COLO668 (cell line): ENCODE data around the gene HTR7.
"Not testable (repeated sequence)": the region's sequence is repeated elsewhere in the genome, so short reads cannot be mapped to it uniquely, and the experiment has no call there.

Source experiments
- DNase-seq: peaks from one replicate; lab custom pipeline; 2025; ENCODE audit not compliant: unreplicated experiment; lab: John Stamatoyannopoulos, UW

Gene HTR7

GRCh38 chr10:90859321-90859751, 1.5 kb upstream of the HTR7 start:
- DNase-seq = no peak

GRCh38 chr10:90858461-90858968, 676 bp upstream of the HTR7 start:
- DNase-seq = no peak

GRCh38 chr10:90856964-90857634, 740 bp downstream of the HTR7 start:
- DNase-seq = no peak

GRCh38 chr10:90856261-90856660, 1.6 kb downstream of the HTR7 start:
- DNase-seq = no peak

GRCh38 chr10:90855126-90855525, 2.7 kb downstream of the HTR7 start:
- no peak for DNase-seq

GRCh38 chr10:90849956-90850749, 7.7 kb downstream of the HTR7 start:
- DNase-seq = no peak

- no peak for DNase-seq
These were observed 10.4 kb downstream of the HTR7 start for GRCh38 chr10:90847436-90847835.

- no peak for DNase-seq
These were observed 11.1 kb downstream of the HTR7 start for GRCh38 chr10:90846746-90847145.

- no peak for DNase-seq
These were observed 12.1 kb downstream of the HTR7 start for GRCh38 chr10:90845726-90846125.

GRCh38 chr10:90842725-90843124, 15.1 kb downstream of the HTR7 start:
- DNase-seq = no peak

GRCh38 chr10:90837486-90837885, 20.4 kb downstream of the HTR7 start:
- no peak for DNase-seq

GRCh38 chr10:90834326-90834725, 23.5 kb downstream of the HTR7 start:
- no peak for DNase-seq

- DNase-seq = no peak
These were observed 25.7 kb downstream of the HTR7 start for GRCh38 chr10:90832111-90832510.

GRCh38 chr10:90822508-90822907, 35.3 kb downstream of the HTR7 start:
- DNase-seq = no peak

GRCh38 chr10:90821864-90822263, 36.0 kb downstream of the HTR7 start:
- DNase-seq = not testable (repeated sequence)

GRCh38 chr10:90819911-90820310, 37.9 kb downstream of the HTR7 start:
- no peak for DNase-seq

GRCh38 chr10:90818736-90819135, 39.1 kb downstream of the HTR7 start:
- no peak for DNase-seq

GRCh38 chr10:90817128-90817889, 40.5 kb downstream of the HTR7 start:
- DNase-seq = no peak

- DNase-seq = no peak
These were observed 41.4 kb downstream of the HTR7 start for GRCh38 chr10:90816466-90816865.

GRCh38 chr10:90813594-90814365, 44.1 kb downstream of the HTR7 start:
- no peak for DNase-seq

- not testable (repeated sequence) for DNase-seq
These were observed 50.7 kb downstream of the HTR7 start for GRCh38 chr10:90807106-90807505.
